K562 (cell line): ENCODE measurements around the gene UBA52. TPM values are rescaled to one million over a fixed set of nuclear protein-coding genes. Genes with fewer than 3 reads are reported as not detected.

Experiments used
- CBFB ChIP-seq: sonication (generic); formaldehyde crosslinking; IDR thresholded peaks from 2 replicates; pipeline ENCODE4 v1.4.0; 2020; ENCODE audit warnings: mild to moderate bottlenecking, missing genetic modification reagents
- CREB3L1 ChIP-seq: fragments of 450-650 bp; IDR thresholded peaks from 2 replicates; pipeline ENCODE4 v1.6.1; 2014; ENCODE audit warnings: low read depth, mild to moderate bottlenecking, moderate library complexity, borderline replicate concordance
- CREM ChIP-seq: IDR thresholded peaks from 2 replicates; pipeline ENCODE4 v1.6.1; 2014; ENCODE audit warnings: antibody characterized with exemption, low read depth
- E2F4 ChIP-seq: sonication (generic); formaldehyde crosslinking; IDR thresholded peaks from 2 replicates; pipeline ENCODE4 v1.8.0; 2022; ENCODE audit warnings: mild to moderate bottlenecking, low read depth, missing genetic modification reagents
- FOXM1 ChIP-seq, 2 experiments: fragments of 450-650 bp in 1 of 2; sonication (generic) in 1 of 2; formaldehyde crosslinking in 1 of 2; IDR thresholded peaks; 2 replicates each; pipeline versions ENCODE4 v1.6.1 to v1.9.0; 2017 to 2022; ENCODE audit warnings: low read depth in 2 of 2, mild to moderate bottlenecking in 2 of 2, missing genetic modification reagents in 1 of 2, moderate library complexity in 1 of 2
- HDAC1 ChIP-seq, 2 experiments: fragments of 450-650 bp; IDR thresholded peaks; 2 replicates each; pipeline ENCODE4 v1.6.1; 2016 to 2017; ENCODE audit warnings: inconsistent platforms in 1 of 2, mild to moderate bottlenecking in 1 of 2, moderate library complexity in 1 of 2
- HDAC2 ChIP-seq: fragments of 450-650 bp; IDR thresholded peaks from 2 replicates; pipeline ENCODE4 v1.6.1; 2016; ENCODE audit warnings: mild to moderate bottlenecking
- HNRNPL ChIP-seq: fragments of 200-400 bp; formaldehyde crosslinking; IDR thresholded peaks from 2 replicates; pipeline ENCODE4 v1.6.1; 2017; ENCODE audit warnings: low read depth, mild to moderate bottlenecking, low read length
- KDM1A ChIP-seq, 2 experiments: fragments of 450-650 bp; IDR thresholded peaks; 2 replicates each; pipeline ENCODE4 v1.6.1; 2016; ENCODE audit warnings: mild to moderate bottlenecking in 2 of 2
- PHF21A ChIP-seq: fragments of 450-650 bp; IDR thresholded peaks from 2 replicates; pipeline ENCODE4 v1.6.1; 2017; ENCODE audit warnings: low read depth, borderline replicate concordance
- RAD21 ChIP-seq, 2 experiments: fragments of 250-450 bp in 1 of 2; fragments of 450-650 bp in 1 of 2; sonication (Bioruptor Pico) in 1 of 2; formaldehyde crosslinking in 1 of 2; IDR thresholded peaks in 1 of 2; conservative IDR thresholded peaks in 1 of 2; 2 replicates each; pipeline versions ENCODE4 v1.4.0 to v1.8.0; 2020 to 2022; ENCODE audit warnings: mild to moderate bottlenecking in 2 of 2, moderate library complexity in 1 of 2
- SOX6 ChIP-seq: fragments of 450-650 bp; IDR thresholded peaks from 2 replicates; pipeline ENCODE4 v1.6.1; 2014; ENCODE audit warnings: mild to moderate bottlenecking
- SUPT5H ChIP-seq: fragments of 450-650 bp; IDR thresholded peaks from 2 replicates; pipeline ENCODE4 v1.6.1; 2016
- TRIM28 ChIP-seq: fragments of 450-650 bp; IDR thresholded peaks from 2 replicates; pipeline ENCODE4 v1.6.1; 2017
- UBTF ChIP-seq, 2 experiments: IDR thresholded peaks; 2 replicates each; pipeline ENCODE4 v1.6.1; 2012; ENCODE audit warnings: improper control_type of control experiment in 2 of 2, low read depth in 2 of 2, low read length in 2 of 2, borderline replicate concordance in 1 of 2
- YY1 ChIP-seq, 3 experiments: IDR thresholded peaks; 2 replicates each; pipeline ENCODE4 v1.6.1; 2011; ENCODE audit warnings: low read length in 2 of 3, mild to moderate bottlenecking in 2 of 3, moderate library complexity in 2 of 3, borderline replicate concordance in 1 of 3, control low read depth in 1 of 3, low read depth in 1 of 3; ENCODE audit not compliant: insufficient read depth in 3 of 3, insufficient replicate concordance in 2 of 3, control insufficient read depth in 1 of 3, insufficient read length in 1 of 3; ENCODE audit errors: extremely low read depth in 1 of 3
- ZNF24 ChIP-seq: fragments of 450-650 bp; IDR thresholded peaks from 2 replicates; pipeline ENCODE4 v1.6.1; 2016
- ZNF589 ChIP-seq: fragments of 200-800 bp; sonication (Bioruptor generic); IDR thresholded peaks from 2 replicates; pipeline ENCODE4 v1.6.1; 2016; ENCODE audit warnings: low read depth, missing genetic modification characterization, missing compliant biosample characterization
- ZNF639 ChIP-seq, 2 experiments: fragments of 200-800 bp in 1 of 2; sonication (Bioruptor generic) in 1 of 2; sonication (generic) in 1 of 2; formaldehyde crosslinking in 1 of 2; IDR thresholded peaks in 1 of 2; conservative IDR thresholded peaks in 1 of 2; 2 replicates each; pipeline versions ENCODE4 v1.5.0 to v1.6.1; 2016 to 2020; ENCODE audit warnings: missing compliant biosample characterization in 1 of 2, missing genetic modification characterization in 1 of 2, missing genetic modification reagents in 1 of 2
- polyA plus RNA-seq, 8 experiments: library from polyadenylated mRNA; depleted of rRNA in 4 of 8; stranded (reverse) in 5 of 8; unstranded in 3 of 8; fragments of >200 nt; fragmentation: Nextera tagmentation in 2 of 8; fragmentation: Illumina TruSeq in 1 of 8; extraction: Ambion mirVana in 2 of 8; extraction: Trizol in 1 of 8; gene quantifications; 2 replicates each; pipeline versions ENCODE4 v1.2.1 to v1.2.3, GENCODE V29; 2011 to 2014; ENCODE audit warnings: inconsistent platforms in 1 of 8, missing spikeins in 1 of 8
- total RNA-seq, 7 experiments: library from RNA; depleted of rRNA in 6 of 7; stranded (reverse); fragments of >200 nt in 6 of 7; fragmentation: Illumina TruSeq in 2 of 7; extraction: Trizol in 2 of 7; gene quantifications; 2 replicates each; pipeline versions ENCODE4 v1.2.1 to v1.2.3, GENCODE V29; 2011 to 2021; ENCODE audit warnings: low replicate concordance in 1 of 7

The UBA52 gene
- total and polyA plus RNA-seq, 9 of the 15 experiments (the other 6 are each of a cell fraction or from before 2014, with no cell fraction given): 1,110 to 2,751 (median 1,733) TPM

GRCh38 chr19:18588611-18589379 is 17.1 kb downstream of the UBA52 start, which contains the start of gene REX1BD (continued):
- TF ChIP-seq ZNF589 (CRISPR knock-in tag) (0 out of 2 replicates have a peak, but pooled peaks have one; percentile 56), SUPT5H (peak; percentile 90), ZNF639 (CRISPR knock-in tag; conservative IDR thresholded peaks at IDR 0.05 in 1 of 2, IDR thresholded peaks at IDR 0.05 in 1 of 2) (peak in 1 of 2 experiments; percentile 77; a peak in 2 of 4 replicates), CREM (peak; percentile 62), HDAC1 (IDR thresholded peaks at IDR 0.05) (peak in 1 of 2 experiments; percentile 90; a peak in 2 of 4 replicates), ZNF24 (peak; percentile 76; the same call in 1 of the 2 replicates), PHF21A (peak; percentile 71; the same call in 1 of the 2 replicates), RAD21 (CRISPR knock-in tag; conservative IDR thresholded peaks at IDR 0.05 in 1 of 2, IDR thresholded peaks at IDR 0.05 in 1 of 2) (peak; percentile 28 to 30; a peak in 3 of 4 replicates), E2F4 (CRISPR knock-in tag) (peak; percentile 43), FOXM1 (IDR thresholded peaks at IDR 0.05; ENCODE audit: low read depth) (peak; percentile 67), FOXM1 (CRISPR knock-in tag; IDR thresholded peaks at IDR 0.05; ENCODE audit: low read depth) (peak; percentile 27; the same call in 1 of the 2 replicates), CBFB (CRISPR knock-in tag) (0 out of 2 replicates have a peak, but pooled peaks have one; percentile 50), CREB3L1 (peak; percentile 77), HDAC2 (no peak), HNRNPL (peak; percentile 87), UBTF (IDR thresholded peaks at IDR 0.05; ENCODE audit: borderline replicate concordance in 1 of 2, low read depth in 2 of 2, low read length in 2 of 2) (peak; percentile 68 to 95; a peak in 3 of 4 replicates), KDM1A (IDR thresholded peaks at IDR 0.05) (peak in 1 of 2 experiments; percentile 26; a peak in 1 of 4 replicates), YY1 (IDR thresholded peaks at IDR 0.05; ENCODE audit: borderline replicate concordance in 1 of 3, control insufficient read depth in 1 of 3, extremely low read depth in 1 of 3, insufficient read depth in 3 of 3, insufficient read length in 1 of 3, insufficient replicate concordance in 2 of 3, low read depth in 1 of 3, low read length in 2 of 3) (peak in 2 of 3 experiments; percentile 64 to 66), TRIM28 (0 out of 2 replicates have a peak, but pooled peaks have one; percentile 30), SOX6 (peak; percentile 71; the same call in 1 of the 2 replicates)
